GM19372 (cell line): ENCODE measurements around the gene PRKG1.

Experiments
- ATAC-seq: cut with Tn5 transposase; IDR thresholded peaks from one replicate; pipeline ENCODE4 v1.9.1; 2021; ENCODE audit warnings: mild to moderate bottlenecking, low read depth, moderate library complexity; ENCODE audit not compliant: unreplicated experiment

Gene PRKG1

DNA sequence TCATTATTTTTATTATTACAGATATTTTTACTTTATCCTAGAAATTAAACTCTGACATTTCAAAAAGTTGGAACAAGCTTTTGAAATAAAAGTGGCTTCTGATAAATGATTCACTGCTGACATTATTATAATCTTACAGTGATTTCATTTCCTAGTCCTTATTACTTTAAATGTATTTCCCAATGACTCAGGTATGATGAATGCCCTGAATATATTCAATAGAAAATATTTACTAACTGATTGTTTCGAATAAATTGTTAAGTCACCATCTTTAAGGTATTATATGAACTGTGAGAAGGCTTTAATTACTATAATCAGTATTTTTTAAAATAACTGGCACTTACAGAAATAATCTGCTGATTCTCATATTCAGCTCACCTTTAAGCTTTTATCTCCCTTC is 1261.4 kb downstream of the PRKG1 start:
- ATAC-seq, result no peak

DNA sequence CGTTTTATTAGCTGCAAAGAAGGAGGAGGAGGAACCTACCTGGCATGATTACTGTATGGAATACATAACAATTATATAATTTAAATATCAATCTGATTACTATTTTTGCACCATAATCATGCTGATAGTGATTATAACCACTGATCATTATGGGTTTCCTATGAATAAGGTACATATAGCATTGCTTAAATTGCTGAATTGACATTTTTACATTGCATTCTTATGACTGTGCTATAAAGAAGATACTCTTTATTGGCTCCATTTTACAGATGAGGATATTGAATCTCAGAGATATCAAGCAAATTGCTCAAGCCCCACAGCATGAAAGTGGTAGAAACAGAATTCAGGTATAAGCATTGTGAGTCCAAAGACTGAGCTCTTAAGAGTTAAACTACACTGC is 1262.9 kb downstream of the PRKG1 start:
- ATAC-seq, result no peak

DNA sequence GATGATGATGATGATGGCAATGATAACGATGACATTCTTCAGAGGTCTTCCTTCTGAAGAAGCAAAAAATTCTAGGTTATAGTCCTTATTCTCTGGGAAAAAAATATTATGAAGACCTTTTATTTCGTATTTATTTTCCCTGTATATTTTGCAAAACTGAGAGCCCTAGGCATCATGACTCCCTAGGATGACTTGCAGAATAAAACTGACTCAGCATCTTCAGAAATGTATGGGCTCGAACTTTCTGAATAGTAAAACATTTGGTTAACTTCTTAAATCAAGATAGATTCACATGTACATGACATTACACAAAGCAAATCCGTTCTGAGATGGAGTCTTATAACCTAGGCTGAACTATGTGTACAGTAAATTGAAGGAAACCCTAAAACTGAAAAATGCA is 1269.2 kb downstream of the PRKG1 start:
- ATAC-seq, result no peak

DNA sequence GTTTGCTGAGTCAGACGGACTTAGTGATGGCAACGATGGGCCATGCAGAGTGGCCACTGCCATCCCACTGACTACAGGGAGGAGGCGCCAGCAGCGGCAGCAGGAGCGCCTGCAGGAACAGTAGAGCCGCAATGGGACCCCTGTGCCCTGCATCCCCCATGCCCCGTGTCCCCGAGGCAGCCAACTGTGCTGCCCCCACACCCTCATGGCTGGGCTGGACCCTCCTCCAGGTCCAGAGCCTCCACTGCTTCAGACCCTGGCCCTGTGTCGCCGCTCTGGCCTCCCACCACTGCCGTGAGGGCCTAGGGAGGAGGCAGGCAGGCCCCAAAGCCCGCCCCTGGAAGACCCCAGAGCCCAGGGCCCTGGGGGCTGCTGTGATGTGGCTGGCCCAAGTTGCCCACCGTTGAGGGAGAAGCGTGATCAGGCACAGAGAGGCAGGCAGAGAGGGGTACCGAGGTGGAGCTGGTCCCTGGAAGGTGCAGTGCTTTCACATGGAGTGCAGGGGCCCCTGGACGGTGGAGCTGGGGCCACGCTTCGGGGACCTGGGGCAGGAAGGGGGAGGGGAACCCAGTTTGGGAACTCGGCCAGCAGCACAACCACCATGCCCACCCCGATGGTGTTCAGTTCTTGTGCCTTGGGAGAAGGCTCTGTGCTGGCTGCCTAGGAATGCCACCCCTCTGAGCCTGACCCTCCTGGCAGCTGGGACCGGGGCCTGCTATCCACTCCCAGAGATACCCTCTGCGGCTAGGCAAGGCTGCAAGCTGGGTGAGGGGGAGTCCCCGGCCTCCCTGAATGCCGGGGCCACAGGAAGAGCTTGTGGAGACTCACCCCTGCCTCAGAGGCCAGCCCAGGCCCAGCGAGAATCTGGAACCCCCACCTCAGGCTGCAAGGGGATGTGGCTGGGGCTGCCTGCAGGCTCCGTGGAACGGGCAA is 1272.4 kb downstream of the PRKG1 start:
- no peak for ATAC-seq

DNA sequence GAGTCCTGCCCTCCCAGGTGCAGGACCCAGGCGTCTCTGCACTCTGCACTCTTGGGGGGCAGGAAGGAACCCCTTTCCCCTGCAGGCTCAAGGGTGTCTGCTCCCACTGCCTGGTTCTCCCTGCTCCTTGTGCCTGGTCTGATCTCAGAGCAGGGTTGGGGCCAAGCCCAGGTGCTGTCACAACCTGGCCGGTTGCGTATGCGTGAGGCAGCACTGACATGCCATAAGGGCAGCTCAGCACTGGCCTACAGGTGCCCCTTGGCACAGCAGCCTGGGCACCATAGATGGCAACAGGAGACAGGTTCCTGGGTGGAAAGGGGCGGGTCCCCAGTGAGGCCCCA is 1273.0 kb downstream of the PRKG1 start:
- ATAC-seq, result no peak
